ENCODE data around the gene WDR64.

DNA sequence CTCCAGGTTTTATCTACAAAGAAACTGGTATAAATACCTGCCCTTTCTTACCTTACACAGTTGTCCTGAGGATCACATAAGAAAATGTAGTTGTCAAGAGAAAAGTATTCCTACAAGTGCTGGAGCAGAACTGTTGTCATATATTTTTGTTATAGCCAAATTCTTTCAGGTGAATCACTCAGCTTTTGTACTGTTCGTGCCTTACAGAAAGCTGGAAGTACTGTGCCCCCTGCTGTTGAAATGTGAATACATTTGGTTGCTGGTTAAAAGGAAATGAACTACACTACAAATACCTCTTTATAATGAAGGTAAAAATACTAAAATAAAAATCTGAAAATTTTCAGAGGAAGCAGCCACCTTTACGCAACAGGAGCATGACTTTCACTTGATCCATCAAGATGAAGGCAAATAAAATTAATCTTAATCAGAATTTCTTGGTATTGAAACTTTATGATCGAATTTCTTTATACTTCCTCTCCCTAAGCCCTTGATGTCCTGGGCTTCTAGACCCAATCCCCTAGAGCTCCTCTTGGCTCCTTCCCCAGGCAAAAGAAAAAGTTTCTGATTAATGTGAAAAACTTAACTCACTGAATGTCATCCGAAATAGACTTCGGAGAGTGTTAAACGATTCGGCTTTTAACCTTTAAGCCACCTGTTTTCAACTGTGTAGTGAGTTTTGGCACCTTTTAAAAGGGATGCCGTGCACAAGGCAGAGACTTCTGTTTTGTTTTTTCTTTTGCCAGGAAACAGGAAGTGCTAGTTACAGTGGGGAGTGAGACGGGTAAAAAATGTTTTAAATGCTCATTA, 24.4 kb upstream of the WDR64 start:
- TF ChIP-seq CTCF (IDR thresholded peaks at IDR 0.05) (no peak), EP300 (IDR thresholded peaks at IDR 0.05) (no peak)

Data from ovary (tissue), 3 donors.